ENCODE results near the gene C19orf25. TPM values are rescaled to one million over a fixed set of nuclear protein-coding genes. Genes with fewer than 3 reads are reported as not detected.

C19orf25 gene
- total and polyA plus RNA-seq, 9 of the 15 experiments (the other 6 are each of a cell fraction or from before 2014, with no cell fraction given), result 0.79 to 96.0 (median 36.1) TPM

GRCh38 chr19:1455336-1456120 lies 23.5 kb downstream of the C19orf25 start (continued):
- TF ChIP-seq HOMEZ (CRISPR knock-in tag; IDR thresholded peaks at IDR 0.05), result no peak
- peak; percentile 5 for TF ChIP-seq PRDM10 (IDR thresholded peaks at IDR 0.05; ENCODE audit: partially characterized antibody)
- TF ChIP-seq POLR2B (IDR thresholded peaks at IDR 0.05; ENCODE audit: low read depth, partially characterized antibody), result peak; percentile 73
- TF ChIP-seq RNF2 (IDR thresholded peaks at IDR 0.05), result no peak
- no peak for TF ChIP-seq SMAD2 (IDR thresholded peaks at IDR 0.05; ENCODE audit: low read depth, low read length)
- no peak for TF ChIP-seq MTA3 (IDR thresholded peaks at IDR 0.05; ENCODE audit: borderline replicate concordance)
- TF ChIP-seq BRD4 (IDR thresholded peaks at IDR 0.05), result no peak
- TF ChIP-seq SNAPC5 (CRISPR knock-in tag; IDR thresholded peaks at IDR 0.05), result no peak
- no peak for TF ChIP-seq DLX4 (CRISPR knock-in tag; IDR thresholded peaks at IDR 0.05)
- TF ChIP-seq PATZ1 (CRISPR knock-in tag; IDR thresholded peaks at IDR 0.05; ENCODE audit: borderline replicate concordance), result no peak
- no peak for TF ChIP-seq RUNX1 (IDR thresholded peaks at IDR 0.05; ENCODE audit: low read depth)
- TF ChIP-seq SRSF7 (optimal IDR thresholded peaks at IDR 0.05; ENCODE audit: low read depth, low read length), result no peak
- no peak for TF ChIP-seq SREBF2 (CRISPR knock-in tag; IDR thresholded peaks at IDR 0.05)

Measured in K562 (cell line).